Muscle of leg (tissue), 16 donors: Measurements from ENCODE around the gene KIF21A. TPM values are rescaled to one million over a fixed set of nuclear protein-coding genes. Genes with fewer than 3 reads are reported as not detected.
A peak's percentile ranks its signal among the peaks of the same experiment; 100 is the strongest.
"Not testable (repeated sequence)": the region's sequence is repeated elsewhere in the genome, so short reads cannot be mapped to it uniquely, and the experiment has no call there.

ENCODE experiments used
- DNase-seq: peaks from one replicate; pipeline ENCODE4 v3.0.0; 2013
- H3K27ac ChIP-seq: one replicate; pipeline ENCODE4 v1.5.1; 2013; ENCODE audit warnings: mild to moderate bottlenecking, low read length, control low read depth
- H3K27me3 ChIP-seq: one replicate; pipeline ENCODE4 v1.6.1; 2013; ENCODE audit warnings: low read length; ENCODE audit not compliant: control insufficient read depth, insufficient read depth
- H3K36me3 ChIP-seq: one replicate; pipeline ENCODE4 v1.6.1; 2013; ENCODE audit warnings: low read length; ENCODE audit not compliant: control insufficient read depth, insufficient read depth
- H3K4me1 ChIP-seq: one replicate; pipeline ENCODE4 v1.6.1; 2013; ENCODE audit warnings: low read length; ENCODE audit not compliant: control insufficient read depth, insufficient read depth
- H3K4me3 ChIP-seq: one replicate; pipeline ENCODE4 v1.5.1; 2013; ENCODE audit warnings: low read length, control low read depth
- H3K9me3 ChIP-seq: replicated peaks from 2 replicates; pipeline ENCODE4 v1.6.1; 2013; ENCODE audit warnings: low read depth, low read length; ENCODE audit not compliant: control insufficient read depth
- WGBS: methylation state at CpG from one replicate; pipeline ENCODE4 v1.1.5; 2013; ENCODE audit warnings: missing lambda C conversion rate; ENCODE audit not compliant: insufficient coverage; 5-methylcytosine and 5-hydroxymethylcytosine counted together
- long read RNA-seq, 11 donors: transcript quantifications; one replicate each; lab custom pipeline, GENCODE V29; 2026
- polyA plus RNA-seq, 8 donors: library from polyadenylated mRNA; unstranded; fragments of 120-200 nt; gene quantifications; one replicate each; pipeline versions ENCODE4 v1.2.1 to v1.2.3, GENCODE V29; 2013; ENCODE audit warnings: inconsistent platforms in 1 of 8, low replicate concordance in 1 of 8; ENCODE audit not compliant: insufficient read length in 8 of 8, insufficient read depth in 1 of 8
- total RNA-seq: library from RNA; stranded (reverse); fragments of 120-200 nt; gene quantifications from one replicate; pipeline ENCODE4 v1.2.4, GENCODE V29; 2013

The KIF21A gene
- total RNA-seq (4.0 TPM), polyA plus RNA-seq (1 to 10 TPM; 3.2 to 6.7 (median 4.9) TPM)
- long read RNA-seq, donor 1: 0 reads
- long read RNA-seq, donor 2: 0 reads
- long read RNA-seq, donor 3: 0 reads
- long read RNA-seq, donor 4: 0 reads
- long read RNA-seq, donor 5, partial matches to known transcripts: 0 of 1 reads
- long read RNA-seq, donor 5, other reads (novel, unspliced or antisense): 0 of 1 reads
- long read RNA-seq, donor 6: 0 reads
- long read RNA-seq, donor 7: 0 reads
- long read RNA-seq, donor 8: 0 reads
- long read RNA-seq, donor 9: 0 reads
- long read RNA-seq, donor 10: 0 reads
- long read RNA-seq, donor 11: 0 reads

GRCh38 chr12:39443081-39443928 is at the start of gene KIF21A:
Gene KIF21A (minus strand): TSS chr12:39443120. CDS start chr12:39442970, 150 bp downstream.
- H3K4me3 ChIP-seq: peak within 1 kb of the TSS; percentile 67
- WGBS: under 1% methylated on average over 68 of the region's 72 CpGs
- H3K9me3 ChIP-seq: no peaks in the 10 kb centered on the region
- H3K4me1 ChIP-seq: peaks cover 6% of the 10 kb centered on the region
- peaks cover 5% of the 10 kb centered on the region for H3K27me3 ChIP-seq
- H3K36me3 ChIP-seq: no peaks in the 10 kb centered on the region
- DNase-seq: peak; percentile 88
- peak within 1 kb of the TSS; percentile 55 for H3K27ac ChIP-seq

GRCh38 chr12:39490500-39491282 is 47.8 kb upstream of the KIF21A start:
- H3K36me3 ChIP-seq: no peaks in the 10 kb centered on the region
- no peak overlapping the region for H3K27ac ChIP-seq
- peak; percentile 3 for DNase-seq
- H3K27me3 ChIP-seq: no peaks in the 10 kb centered on the region
- no peak overlapping the region for H3K4me3 ChIP-seq
- H3K9me3 ChIP-seq: no peaks in the 10 kb centered on the region
- no peaks in the 10 kb centered on the region for H3K4me1 ChIP-seq
- WGBS: no CpG with 5 or more reads among the region's 1 CpG

- WGBS: 85% methylated on average over 6 of the region's 7 CpGs
- no peaks in the 10 kb centered on the region for H3K27me3 ChIP-seq
- H3K4me1 ChIP-seq: no peaks in the 10 kb centered on the region
- DNase-seq: no peak
- H3K4me3 ChIP-seq: no peak overlapping the region
- no peaks in the 10 kb centered on the region for H3K36me3 ChIP-seq
- no peak overlapping the region for H3K27ac ChIP-seq
- H3K9me3 ChIP-seq: no peaks in the 10 kb centered on the region
Observed at GRCh38 chr12:39483597-39483996, 40.7 kb upstream of the KIF21A start.

- Histone ChIP-seq H3K27ac (no peak overlapping the region), H3K4me1 (no peaks in the 10 kb centered on the region), H3K36me3 (no peaks in the 10 kb centered on the region), H3K9me3 (no peaks in the 10 kb centered on the region), H3K4me3 (no peak overlapping the region), H3K27me3 (no peaks in the 10 kb centered on the region)
- 90% methylated on average over 2 of the region's 4 CpGs for WGBS
- DNase-seq: no peak
Observed at GRCh38 chr12:39483042-39483441, 40.1 kb upstream of the KIF21A start.

- Histone ChIP-seq H3K27ac (no peak overlapping the region), H3K9me3 (no peaks in the 10 kb centered on the region), H3K27me3 (no peaks in the 10 kb centered on the region), H3K4me3 (no peak overlapping the region), H3K4me1 (no peaks in the 10 kb centered on the region), H3K36me3 (no peaks in the 10 kb centered on the region)
- 92% methylated on average over 3 of the region's 5 CpGs for WGBS
- DNase-seq: no peak
Observed at GRCh38 chr12:39476894-39477293, 34.0 kb upstream of the KIF21A start.

- Histone ChIP-seq H3K27ac (no peak overlapping the region), H3K36me3 (no peaks in the 10 kb centered on the region), H3K4me3 (no peak overlapping the region), H3K27me3 (no peaks in the 10 kb centered on the region), H3K9me3 (no peaks in the 10 kb centered on the region), H3K4me1 (no peaks in the 10 kb centered on the region)
- 91% methylated on average over 1 of the region's 4 CpGs for WGBS
- no peak for DNase-seq
Observed at GRCh38 chr12:39476121-39476520, 33.2 kb upstream of the KIF21A start.

- not testable (repeated sequence) for H3K27ac ChIP-seq, DNase-seq, H3K4me1 ChIP-seq, H3K4me3 ChIP-seq, H3K36me3 ChIP-seq, H3K27me3 ChIP-seq, H3K9me3 ChIP-seq
- WGBS: 87% methylated on average over 4 of the region's 11 CpGs
Observed at GRCh38 chr12:39475136-39475535, 32.2 kb upstream of the KIF21A start.

- H3K4me1 ChIP-seq: no peaks in the 10 kb centered on the region
- no peak for DNase-seq
- no peak overlapping the region for H3K4me3 ChIP-seq
- no peaks in the 10 kb centered on the region for H3K27me3 ChIP-seq
- no peaks in the 10 kb centered on the region for H3K36me3 ChIP-seq
- H3K27ac ChIP-seq: no peak overlapping the region
- no peaks in the 10 kb centered on the region for H3K9me3 ChIP-seq
Observed at GRCh38 chr12:39467432-39467870, 24.5 kb upstream of the KIF21A start.

- Histone ChIP-seq H3K4me1 (no peaks in the 10 kb centered on the region), H3K9me3 (no peaks in the 10 kb centered on the region), H3K27me3 (no peaks in the 10 kb centered on the region), H3K4me3 (no peak overlapping the region), H3K27ac (no peak overlapping the region), H3K36me3 (no peaks in the 10 kb centered on the region)
- no CpG with 5 or more reads among the region's 5 CpGs for WGBS
- no peak for DNase-seq
Observed at GRCh38 chr12:39464976-39465695, 22.2 kb upstream of the KIF21A start.
